Stimulated activated CD4-positive, alpha-beta T cell treated with anti-CD3 and anti-CD28 coated beads, Interleukin-1b, Interleukin-23, amount 100 ng/mL, for 1 hour (primary cell): ENCODE results near the gene RNF217.
"Not testable (repeated sequence)": the region's sequence is repeated elsewhere in the genome, so short reads cannot be mapped to it uniquely, and the experiment has no call there.

Experiments used
- DNase-seq, 2 donors: peaks; one replicate each; pipeline ENCODE4 v3.0.0-alpha.2; 2020; ENCODE audit warnings: low read depth in 2 of 2

RNF217 gene

GRCh38 chr6:125054331-125054730 is 92.1 kb downstream of the RNF217 start:
- no peak for DNase-seq

GRCh38 chr6:125057392-125058246 is 95.4 kb downstream of the RNF217 start:
- no peak for DNase-seq

GRCh38 chr6:125058546-125058945 is 96.3 kb downstream of the RNF217 start:
- DNase-seq: no peak

- DNase-seq: no peak
Measured at GRCh38 chr6:125063307-125063706, 101.1 kb downstream of the RNF217 start.

DNA sequence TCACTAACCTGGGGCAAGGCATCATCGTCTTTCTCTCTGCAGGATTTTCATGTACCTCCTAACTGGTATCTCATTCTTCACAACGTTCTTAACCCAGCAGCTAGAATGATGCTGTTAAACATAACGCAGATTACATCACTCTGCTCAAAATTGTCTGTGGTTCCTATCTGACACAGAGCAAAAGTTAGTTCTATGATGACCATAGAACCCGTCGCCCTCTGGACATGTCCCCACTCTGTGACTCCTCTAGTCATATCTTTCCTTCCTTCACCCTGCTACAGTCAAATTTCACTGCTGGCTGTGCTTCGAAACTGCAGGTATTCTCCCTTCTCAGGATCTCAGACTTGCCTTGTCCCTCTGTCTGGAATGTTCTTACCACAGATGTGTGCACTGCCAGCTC is 103.9 kb downstream of the RNF217 start:
- no peak for DNase-seq

- DNase-seq: no peak
Measured at GRCh38 chr6:125066964-125067363, 104.7 kb downstream of the RNF217 start.

GRCh38 chr6:125067552-125067951 is 105.3 kb downstream of the RNF217 start:
- DNase-seq: no peak

DNA sequence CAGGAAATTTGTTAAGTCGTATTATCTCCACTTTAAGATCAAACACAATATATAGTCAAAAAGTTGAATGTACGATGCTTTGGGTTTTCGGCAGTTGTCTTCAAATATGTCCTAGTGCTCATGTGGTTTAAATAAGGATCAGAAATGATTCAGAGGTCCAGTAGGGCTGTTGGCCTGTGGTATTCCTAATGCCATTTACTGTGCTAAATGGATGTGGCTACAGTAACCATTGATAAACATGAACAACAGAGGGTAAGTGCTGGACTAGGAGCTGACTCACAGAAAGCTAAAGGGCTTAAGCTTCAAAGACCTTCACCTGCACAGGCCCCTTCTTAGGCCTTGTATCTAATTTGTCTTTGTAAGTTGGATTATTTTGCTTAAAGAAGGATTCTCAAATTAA is 110.8 kb downstream of the RNF217 start:
- DNase-seq: no peak

DNA sequence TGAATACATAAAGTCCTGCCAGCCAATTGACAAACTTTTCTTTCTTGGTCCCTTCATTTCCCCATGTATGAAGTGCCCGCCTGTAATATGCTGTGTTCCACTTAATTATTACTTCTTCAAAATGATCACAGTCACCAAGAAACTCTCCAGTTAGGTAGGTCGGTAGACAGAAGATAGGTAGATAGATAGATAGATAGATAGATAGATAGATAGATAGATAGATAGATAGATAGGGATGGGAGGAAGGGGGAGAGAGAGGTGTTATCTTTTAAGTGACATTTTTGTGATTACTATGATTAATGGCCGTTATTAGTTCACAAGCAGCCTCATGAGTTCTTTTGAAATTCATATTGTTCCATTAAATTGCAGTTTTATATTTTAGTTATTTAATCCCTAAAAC is 111.9 kb downstream of the RNF217 start:
- DNase-seq: no peak

DNA sequence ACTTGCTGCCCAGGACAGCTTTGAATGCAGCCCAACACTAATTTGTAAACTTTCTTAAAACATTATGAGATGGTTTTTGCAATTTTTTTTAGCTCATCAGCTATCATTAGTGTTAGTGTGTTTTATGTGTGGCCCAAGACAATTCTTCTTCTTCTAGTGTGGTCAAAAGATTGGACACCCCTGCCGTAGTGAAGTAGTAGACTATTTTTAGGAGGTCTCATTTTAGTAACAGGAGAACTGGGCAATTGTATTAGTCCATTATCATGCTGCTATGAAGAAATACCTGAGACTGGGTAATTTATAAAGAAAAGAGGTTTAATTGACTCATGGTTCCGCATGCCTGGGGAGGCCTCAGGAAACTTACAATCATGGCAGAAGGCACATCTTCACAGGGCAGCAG is 112.8 kb downstream of the RNF217 start:
- DNase-seq: not testable (repeated sequence)

- DNase-seq: no peak
Measured at GRCh38 chr6:125075741-125076481, 113.7 kb downstream of the RNF217 start.

DNA sequence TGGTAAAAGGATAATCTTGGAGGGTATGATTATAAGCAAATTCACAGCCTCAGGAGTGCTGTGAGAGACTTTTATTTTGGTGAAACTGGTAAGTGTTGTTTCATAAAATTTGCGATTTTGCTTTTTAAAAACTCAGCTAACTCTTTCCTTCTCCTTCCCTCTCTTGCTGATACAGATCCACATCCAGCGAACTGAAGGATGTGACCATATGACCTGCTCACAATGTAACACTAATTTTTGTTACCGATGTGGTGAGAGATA is 114.2 kb downstream of the RNF217 start:
- DNase-seq: no peak

- no peak for DNase-seq
Measured at GRCh38 chr6:125077453-125077852, 115.2 kb downstream of the RNF217 start.

DNA sequence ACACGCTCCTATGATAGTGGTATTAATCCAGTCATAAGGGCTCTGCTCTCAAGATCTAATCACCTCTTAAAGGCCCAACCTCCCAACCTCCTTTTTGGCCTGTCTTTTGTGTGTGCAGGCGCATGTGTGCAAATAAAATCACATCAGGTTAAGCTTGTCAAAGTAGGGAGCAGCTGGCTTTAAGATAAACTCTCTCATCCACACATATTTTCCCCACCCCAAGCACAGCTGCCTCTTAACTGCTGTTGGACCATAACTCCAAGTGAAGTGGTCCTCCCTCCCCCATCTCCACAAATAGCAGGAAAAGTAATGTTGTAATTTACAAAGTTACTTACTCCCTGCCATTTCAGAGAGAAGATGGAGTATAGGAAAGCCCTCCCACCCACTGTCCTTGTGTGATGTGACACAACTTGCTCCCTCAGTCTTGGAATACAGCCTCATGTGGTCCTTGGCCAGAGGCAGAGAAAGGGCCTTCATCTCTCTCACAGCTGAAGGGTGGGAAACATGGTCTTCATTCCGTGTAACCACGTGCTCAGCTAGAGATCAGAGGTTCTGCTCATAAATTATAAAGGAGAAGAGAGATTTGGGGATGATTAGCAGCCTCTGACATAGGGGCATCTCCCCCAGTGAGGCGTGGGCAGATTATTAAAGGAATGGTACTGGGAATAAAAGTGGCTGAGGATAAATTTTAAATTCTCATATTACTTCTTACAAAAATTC is 116.5 kb downstream of the RNF217 start:
- no peak for DNase-seq

GRCh38 chr6:125082908-125083683 is 120.9 kb downstream of the RNF217 start:
- no peak for DNase-seq

GRCh38 chr6:125083684-125083990 is 121.4 kb downstream of the RNF217 start:
- DNase-seq: no peak

- no peak for DNase-seq
Measured at GRCh38 chr6:125086716-125087115, 124.5 kb downstream of the RNF217 start.

DNA sequence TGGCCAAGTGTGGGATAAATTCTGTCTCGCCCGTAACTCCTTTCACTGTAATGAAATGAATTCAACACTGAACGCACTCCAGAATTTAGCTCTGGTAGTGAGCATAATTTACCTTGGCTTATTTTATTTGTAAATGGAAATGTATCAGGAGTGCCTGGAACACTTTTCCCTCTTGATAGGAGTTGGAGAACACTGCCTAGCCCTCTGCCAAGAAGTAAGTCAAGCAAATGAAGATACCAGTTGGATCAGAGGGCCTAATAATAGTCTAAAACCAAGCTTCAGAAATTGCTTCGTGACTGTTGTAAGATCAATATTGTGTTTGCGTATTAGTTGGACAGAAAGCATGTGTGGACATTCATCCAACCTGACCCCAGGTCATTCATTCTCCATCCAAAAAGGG is 126.7 kb downstream of the RNF217 start:
- no peak for DNase-seq

DNA sequence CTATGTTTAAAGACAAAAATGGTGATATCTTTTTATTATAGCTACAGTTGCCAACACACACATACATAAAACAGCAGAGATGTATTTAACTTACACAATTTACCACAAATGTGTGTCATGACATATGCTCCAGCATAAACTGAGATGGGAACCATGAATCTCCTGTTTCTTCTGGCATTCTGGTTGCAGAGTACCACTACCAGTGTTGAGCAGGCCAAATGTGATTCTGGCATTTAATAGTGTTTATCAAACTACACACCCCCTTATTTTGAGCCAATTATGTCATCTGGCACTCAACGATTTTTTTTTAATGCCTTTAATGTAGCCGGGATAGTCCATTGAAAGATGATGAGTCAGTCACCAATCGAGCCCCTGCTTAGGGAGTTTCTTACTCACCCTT is 132.3 kb downstream of the RNF217 start:
- DNase-seq: no peak

DNA sequence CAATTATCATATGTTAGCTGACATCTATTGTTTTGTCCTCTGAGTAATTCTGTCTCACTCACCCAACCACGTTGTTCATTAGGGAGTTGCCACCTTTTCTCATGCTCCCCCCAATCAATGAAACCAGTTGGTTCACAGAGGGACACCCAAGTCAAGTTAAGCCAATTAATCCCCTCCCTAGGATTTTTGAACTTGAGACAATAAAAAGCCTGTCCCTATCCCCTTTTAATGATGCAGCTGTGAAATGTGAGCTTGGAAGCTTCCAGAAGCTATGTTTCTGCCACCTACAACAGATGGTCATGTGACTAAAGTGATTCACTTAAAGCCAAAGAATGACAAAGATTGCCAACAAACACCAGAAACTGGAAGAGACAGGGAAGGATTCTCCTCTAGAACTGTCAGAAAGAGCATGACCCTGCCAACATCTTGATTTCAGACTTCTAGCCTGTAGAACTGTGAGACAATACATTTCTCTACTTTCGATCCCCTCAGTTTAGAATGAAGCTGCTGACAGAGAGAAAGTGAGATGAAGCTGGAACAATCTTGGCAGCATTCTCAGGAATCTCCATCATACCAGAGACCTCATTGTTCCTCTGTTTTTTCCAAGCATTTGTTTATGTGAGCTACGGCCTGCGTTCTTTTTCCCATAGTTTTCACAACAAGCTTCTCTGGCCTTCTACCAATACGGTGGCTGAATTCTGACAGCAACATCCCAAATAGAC is 133.5 kb downstream of the RNF217 start:
- DNase-seq: no peak

GRCh38 chr6:125097186-125097585 is 134.9 kb downstream of the RNF217 start:
- no peak for DNase-seq

- no peak for DNase-seq
Measured at GRCh38 chr6:125098253-125098652, 136.0 kb downstream of the RNF217 start.
